Adrenal gland (tissue), 12 donors: Measurements from ENCODE around the gene EIPR1. TPM values are rescaled to one million over a fixed set of nuclear protein-coding genes. Genes with fewer than 3 reads are reported as not detected.

ENCODE experiments used
- DNase-seq, 7 donors: peaks; one replicate each; pipeline ENCODE4 v3.0.0-alpha.2; 2019 to 2020
- H3K27ac ChIP-seq, 5 donors: fragments of 200-600 bp; sonication (generic) in 4 of 5; 1 replicate in 3 of 5; 2 replicates in 2 of 5; pipeline versions ENCODE4 v1.5.1 to v1.8.0; 2016 to 2020; ENCODE audit warnings: mild to moderate bottlenecking in 1 of 5
- H3K27me3 ChIP-seq: fragments of 200-600 bp; 2 replicates; pipeline ENCODE4 v1.8.0; 2021
- H3K36me3 ChIP-seq, 2 donors: fragments of 200-600 bp; replicated peaks in 1 of 2; 1 replicate in 1 of 2; 2 replicates in 1 of 2; pipeline versions ENCODE4 v1.5.1 to v1.8.0; 2018 to 2022
- H3K4me1 ChIP-seq, 2 donors: fragments of 200-600 bp; replicated peaks in 1 of 2; 1 replicate in 1 of 2; 2 replicates in 1 of 2; pipeline versions ENCODE4 v1.5.1 to v1.8.0; 2018 to 2021
- H3K4me3 ChIP-seq, 4 donors: fragments of 200-600 bp; sonication (generic) in 3 of 4; one replicate each; pipeline ENCODE4 v1.5.1; 2016 to 2018
- H3K9me3 ChIP-seq, 3 donors: fragments of 200-600 bp; sonication (generic) in 1 of 3; replicated peaks in 1 of 3; 1 replicate in 2 of 3; 2 replicates in 1 of 3; pipeline versions ENCODE4 v1.5.1 to v1.8.0; 2016 to 2021
- CTCF ChIP-seq, 6 experiments: fragments of 450-650 bp in 4 of 6; fragments of 200-600 bp in 2 of 6; sonication (generic) in 1 of 6; IDR thresholded peaks; 1 replicate in 5 of 6; 2 replicates in 1 of 6; pipeline versions ENCODE4 v1.5.1 to v1.8.0; 2016 to 2021; ENCODE audit warnings: antibody characterized with exemption in 6 of 6, mild to moderate bottlenecking in 2 of 6, moderate library complexity in 1 of 6
- POLR2A ChIP-seq, 2 donors: fragments of 450-650 bp; IDR thresholded peaks; one replicate each; pipeline ENCODE4 v1.6.1; 2017; ENCODE audit warnings: antibody characterized with exemption in 2 of 2, mild to moderate bottlenecking in 2 of 2, moderate library complexity in 1 of 2
- WGBS, 4 donors: extraction: QIAGEN DNeasy Blood & Tissue Kit in 2 of 4; methylation state at CpG; one replicate each; pipeline versions ENCODE4 v1.1.5 to v1.1.7; 2013 to 2017; 5-methylcytosine and 5-hydroxymethylcytosine counted together
- intact Hi-C, 2 donors: fragments of 100-400 bp; cut with DNase I; formaldehyde crosslinking; loops; one replicate each; pipeline versions ENCODE4 v1.14.1 to v1.15.0; 2022 to 2023
- polyA plus RNA-seq, 3 donors: library from polyadenylated mRNA; stranded (reverse); fragments of 200-250 nt in 2 of 3; fragments of 350-450 nt in 1 of 3; fragmentation: Illumina TruSeq in 1 of 3; extraction: RNeasy Lipid Tissue Mini Kit (QIAGEN cat#74804) in 1 of 3; gene quantifications; one replicate each; pipeline ENCODE4 v1.2.3, GENCODE V29; 2013 to 2014
- total RNA-seq, 9 donors: library from RNA; depleted of rRNA in 4 of 9; stranded (reverse); fragments of >200 nt in 4 of 9; fragments of 120-200 nt in 1 of 9; fragmentation: NEBNext Ultra II Directional in 1 of 9; extraction: Animal tissue kit (Norgen Biotek cat#: 25700) in 1 of 9; gene quantifications; one replicate each; pipeline versions ENCODE4 v1.1.0 to v1.2.4, GENCODE V29; 2013 to 2023
- donor health status: healthy with polysubstance abuse.
- donor health status: Bipolar disorder and iron deficiency.
- donor health status: DM: yes; HTN: yes; CAD: no.
- donor health status: DM: no; HTN: no; CAD: no.
- donor health status: DM: no; HTN: no; CAD: no.
- donor health status: DM: yes; HTN: yes; CAD: no.

EIPR1 gene
- total and polyA plus RNA-seq, 12 donors = 10.3 to 37.9 (median 28.5) TPM

DNA sequence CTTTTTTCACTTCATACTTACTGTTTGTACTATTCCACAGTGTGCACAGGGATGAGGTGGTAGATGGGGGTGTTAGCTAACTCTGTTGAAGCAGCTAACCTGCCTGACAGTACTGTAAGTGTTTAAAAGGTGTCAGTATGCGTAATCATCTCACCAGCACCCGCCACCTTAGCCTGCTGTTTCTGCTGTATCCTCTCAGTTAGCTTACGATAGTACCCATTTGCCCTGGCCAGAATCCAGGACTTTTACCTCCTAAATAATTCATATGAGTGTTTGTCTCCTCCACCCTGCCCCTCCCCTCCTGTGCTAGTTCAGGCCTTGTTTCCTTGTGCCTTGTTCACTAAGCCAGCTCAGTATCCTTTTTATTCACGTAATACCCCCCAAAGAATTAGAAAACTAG lies 36.1 kb upstream of the EIPR1 start:
- DNase-seq = no peak
- intact Hi-C loops = loop anchor here in 1 of 2 donors (10.0 kb wide), 1 partner anchor 231 kb away; no protein-coding TSS in a partner anchor
- H3K9me3 ChIP-seq = no peaks in the 10 kb centered on the region

GRCh38 chr2:3411103-3411502 lies 33.5 kb upstream of the EIPR1 start:
- 82 to 90% (median 83%) methylated on average over 3 of the region's 3 CpGs for WGBS, 4 donors
- Histone ChIP-seq H3K4me3 (no peak overlapping the region), H3K36me3 (peaks cover 0 to 6% of the 10 kb centered on the region in 2 donors), H3K9me3 (no peaks in the 10 kb centered on the region), H3K4me1 (peaks cover 7 to 19% of the 10 kb centered on the region in 2 donors), H3K27me3 (no peaks in the 10 kb centered on the region), H3K27ac (no peak overlapping the region)
- intact Hi-C loops = loop anchor here in 1 of 2 donors (10.0 kb wide), 1 partner anchor 234 kb away; no protein-coding TSS in a partner anchor
- TF ChIP-seq CTCF (IDR thresholded peaks at IDR 0.05) (no peak), POLR2A (IDR thresholded peaks at IDR 0.05) (no peak)
- DNase-seq = no peak

More for the DNA sequence above, 36.1 kb upstream of the EIPR1 start:
- Histone ChIP-seq H3K27ac (no peak overlapping the region), H3K4me3 (no peak overlapping the region), H3K27me3 (no peaks in the 10 kb centered on the region), H3K4me1 (peaks cover 7 to 13% of the 10 kb centered on the region in 2 donors), H3K36me3 (no peaks in the 10 kb centered on the region)
- 88 to 95% (median 93%) methylated on average over 4 of the region's 4 CpGs for WGBS, 4 donors
- TF ChIP-seq CTCF (IDR thresholded peaks at IDR 0.05) = no peak
- TF ChIP-seq POLR2A (IDR thresholded peaks at IDR 0.05) = no peak

GRCh38 chr2:3409627-3410170 lies 32.1 kb upstream of the EIPR1 start:
- Histone ChIP-seq H3K27me3 (no peaks in the 10 kb centered on the region), H3K4me3 (no peak overlapping the region), H3K36me3 (peaks cover 0 to 6% of the 10 kb centered on the region in 2 donors), H3K27ac (no peak overlapping the region), H3K4me1 (peaks cover 7 to 22% of the 10 kb centered on the region in 2 donors), H3K9me3 (no peaks in the 10 kb centered on the region)
- WGBS, 4 donors = 90 to 96% (median 94%) methylated on average over 12 of the region's 12 CpGs
- intact Hi-C loops = loop anchor here in 1 of 2 donors (10.0 kb wide), 1 partner anchor 235 kb away; no protein-coding TSS in a partner anchor
- TF ChIP-seq POLR2A (IDR thresholded peaks at IDR 0.05) (no peak), CTCF (IDR thresholded peaks at IDR 0.05) (no peak)
- DNase-seq = no peak

- intact Hi-C loops = no loop called here
- Histone ChIP-seq H3K36me3 (peaks cover 0 to 6% of the 10 kb centered on the region in 2 donors), H3K27me3 (no peaks in the 10 kb centered on the region), H3K4me3 (no peak overlapping the region), H3K4me1 (peaks cover 13 to 29% of the 10 kb centered on the region in 2 donors), H3K27ac (no peak overlapping the region), H3K9me3 (no peaks in the 10 kb centered on the region)
- DNase-seq = no peak
- 97 to 99% (median 98%) methylated on average over 13 of the region's 13 CpGs for WGBS, 4 donors
- no peak for TF ChIP-seq POLR2A (IDR thresholded peaks at IDR 0.05)
- no peak for TF ChIP-seq CTCF (IDR thresholded peaks at IDR 0.05)
Measured at GRCh38 chr2:3408781-3409180, 31.2 kb upstream of the EIPR1 start.
